Measurements from ENCODE around the gene CDHR1. TPM values are rescaled to one million over a fixed set of nuclear protein-coding genes. Genes with fewer than 3 reads are reported as not detected.

Gene CDHR1
- polyA plus RNA-seq, 1 donor from 2014 or later, result 1.9 TPM

- Histone ChIP-seq H3K79me2 (replicated peaks; ENCODE audit: insufficient read depth, low read length) (no peaks in the 10 kb centered on the region), H3K27me3 (ENCODE audit: insufficient read depth, low read depth, low read length) (no peaks in the 10 kb centered on the region), H3K9me3 (ENCODE audit: low read length) (no peaks in the 10 kb centered on the region), H3K9me2 (ENCODE audit: insufficient read depth, low read length) (no peaks in the 10 kb centered on the region), H2AFZ (ENCODE audit: low read depth, low read length) (no peak overlapping the region), H3K4me3 (ENCODE audit: low read length) (no peak overlapping the region), H3K9ac (ENCODE audit: low read length) (no peak overlapping the region), H4K20me1 (ENCODE audit: insufficient read depth) (no peaks in the 10 kb centered on the region), H3K27ac (ENCODE audit: low read length) (no peak overlapping the region), H3K4me2 (ENCODE audit: low read length) (no peak overlapping the region), H3F3A (ENCODE audit: insufficient read depth, low read length, poor library complexity, severe bottlenecking) (no peaks in the 10 kb centered on the region), H3K36me3 (ENCODE audit: insufficient read depth, low read length) (peaks cover 2% of the 10 kb centered on the region)
- TF ChIP-seq SMC3 (conservative IDR thresholded peaks at IDR 0.05; ENCODE audit: poor library complexity), result no peak
- no peak for TF ChIP-seq REST (IDR thresholded peaks at IDR 0.05; ENCODE audit: borderline replicate concordance)
- no peak for TF ChIP-seq EZH2 (IDR thresholded peaks at IDR 0.05; ENCODE audit: borderline replicate concordance, insufficient read depth, low read length, poor library complexity, severe bottlenecking)
- no peak for TF ChIP-seq RAD21 (conservative IDR thresholded peaks at IDR 0.05)
- TF ChIP-seq MXI1 (conservative IDR thresholded peaks at IDR 0.05; ENCODE audit: poor library complexity, severe bottlenecking), result no peak
- TF ChIP-seq POLR2AphosphoS5 (IDR thresholded peaks at IDR 0.05), result no peak
- no peak for TF ChIP-seq EP300 (conservative IDR thresholded peaks at IDR 0.05; ENCODE audit: poor library complexity, severe bottlenecking)
These were observed 38.3 kb upstream of the CDHR1 start for GRCh38 chr10:84156009-84156408.

GRCh38 chr10:84156768-84157167 lies 37.6 kb upstream of the CDHR1 start:
- no peaks in the 10 kb centered on the region for H3K9me2 ChIP-seq (ENCODE audit: insufficient read depth, low read length)
- no peaks in the 10 kb centered on the region for H3F3A ChIP-seq (ENCODE audit: insufficient read depth, low read length, poor library complexity, severe bottlenecking)
- H3K4me3 ChIP-seq (ENCODE audit: low read length), result no peak overlapping the region

More at GRCh38 chr10:84156768-84157167, 37.6 kb upstream of the CDHR1 start:
- H3K27me3 ChIP-seq (ENCODE audit: insufficient read depth, low read depth, low read length), result no peaks in the 10 kb centered on the region
- no peak overlapping the region for H3K27ac ChIP-seq (ENCODE audit: low read length)
- TF ChIP-seq RAD21 (conservative IDR thresholded peaks at IDR 0.05) (no peak), EP300 (conservative IDR thresholded peaks at IDR 0.05; ENCODE audit: poor library complexity, severe bottlenecking) (no peak), MXI1 (conservative IDR thresholded peaks at IDR 0.05; ENCODE audit: poor library complexity, severe bottlenecking) (no peak), EZH2 (IDR thresholded peaks at IDR 0.05; ENCODE audit: borderline replicate concordance, insufficient read depth, low read length, poor library complexity, severe bottlenecking) (no peak), POLR2AphosphoS5 (IDR thresholded peaks at IDR 0.05) (no peak), CTCF (IDR thresholded peaks at IDR 0.05; ENCODE audit: poor library complexity, severe bottlenecking) (no peak), REST (IDR thresholded peaks at IDR 0.05; ENCODE audit: borderline replicate concordance) (no peak), SMC3 (conservative IDR thresholded peaks at IDR 0.05; ENCODE audit: poor library complexity) (no peak), TAF1 (IDR thresholded peaks at IDR 0.05; ENCODE audit: low read depth) (no peak)
- H4K20me1 ChIP-seq (ENCODE audit: insufficient read depth), result no peaks in the 10 kb centered on the region
- H3K9ac ChIP-seq (ENCODE audit: low read length), result no peak overlapping the region
- H3K4me2 ChIP-seq (ENCODE audit: low read length), result no peak overlapping the region
- no peaks in the 10 kb centered on the region for H3K79me2 ChIP-seq (replicated peaks; ENCODE audit: insufficient read depth, low read length)
- H3K36me3 ChIP-seq (ENCODE audit: insufficient read depth, low read length), result no peaks in the 10 kb centered on the region
- no peaks in the 10 kb centered on the region for H3K9me3 ChIP-seq (ENCODE audit: low read length)
- no peak overlapping the region for H2AFZ ChIP-seq (ENCODE audit: low read depth, low read length)
